ENCODE data around the gene PDE8A. TPM values are rescaled to one million over a fixed set of nuclear protein-coding genes. Genes with fewer than 3 reads are reported as not detected.

PDE8A gene
- total RNA-seq, 2 donors from 2014 or later = 63.3 to 85.3 TPM

GRCh38 chr15:85044251-85044853 lies 62.7 kb downstream of the PDE8A start:
- TF ChIP-seq CTCF (IDR thresholded peaks at IDR 0.05) = peak; percentile 46
- Histone ChIP-seq H3K9me3 (no peaks in the 10 kb centered on the region), H3K27ac (no peak overlapping the region), H3K9ac (ENCODE audit: low read depth in 2 of 2, low read length in 2 of 2) (no peak overlapping the region), H3K27me3 (no peaks in the 10 kb centered on the region), H3K4me3 (no peak overlapping the region), H3K4me1 (peaks cover 4% of the 10 kb centered on the region), H3K36me3 (no peaks in the 10 kb centered on the region)
- peak; percentile 75 for DNase-seq
- intact Hi-C loops (cut with DNase I) = no loop called here

DNA sequence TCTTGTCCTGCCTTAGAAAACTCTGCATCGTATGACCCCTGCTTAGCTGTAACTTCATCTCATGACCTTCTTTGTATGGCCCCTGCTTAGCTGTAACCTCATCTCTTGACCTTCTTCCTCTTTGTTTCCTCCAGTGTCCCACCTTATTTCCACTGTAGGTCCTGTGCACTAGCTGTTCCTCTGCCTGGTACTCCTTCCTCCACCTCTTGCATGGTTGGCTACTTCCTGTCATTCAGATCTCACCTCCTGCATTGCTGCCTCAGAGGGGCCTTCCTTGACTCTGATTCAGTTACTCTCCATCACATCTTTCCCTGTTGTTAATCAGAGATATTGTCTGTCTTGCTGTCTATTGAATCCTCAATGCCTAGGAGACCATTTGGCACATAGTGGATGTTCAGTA lies 63.2 kb downstream of the PDE8A start:
- Histone ChIP-seq H3K9me3 (no peaks in the 10 kb centered on the region), H3K27me3 (no peaks in the 10 kb centered on the region), H3K36me3 (no peaks in the 10 kb centered on the region), H3K4me3 (no peak overlapping the region), H3K9ac (ENCODE audit: low read depth in 2 of 2, low read length in 2 of 2) (no peak overlapping the region), H3K27ac (no peak overlapping the region), H3K4me1 (peaks cover 4% of the 10 kb centered on the region)
- no peak for DNase-seq
- intact Hi-C loops (cut with DNase I) = no loop called here
- no peak for TF ChIP-seq CTCF (IDR thresholded peaks at IDR 0.05)

DNA sequence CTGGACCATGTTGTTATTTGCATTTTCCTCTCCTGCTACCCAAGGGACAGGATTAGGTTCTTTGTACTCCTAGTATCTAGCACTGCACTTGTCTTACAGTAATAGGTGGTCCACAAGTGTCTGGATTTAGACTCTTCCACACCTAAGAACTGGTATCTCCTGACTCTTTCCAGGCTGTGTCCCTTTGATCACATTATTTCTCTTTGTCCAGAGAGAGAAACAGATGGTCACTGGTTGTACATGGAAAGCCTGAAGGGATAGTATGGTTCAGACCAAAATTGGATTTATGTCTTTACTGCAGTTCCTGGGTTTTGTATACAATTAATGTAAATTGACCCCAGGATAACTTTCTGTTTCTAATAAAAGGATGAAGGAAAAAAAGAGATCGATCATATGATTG lies 64.0 kb downstream of the PDE8A start:
- Histone ChIP-seq H3K9me3 (no peaks in the 10 kb centered on the region), H3K4me3 (no peak overlapping the region), H3K36me3 (no peaks in the 10 kb centered on the region), H3K4me1 (peaks cover 4% of the 10 kb centered on the region), H3K27ac (no peak overlapping the region), H3K9ac (ENCODE audit: low read depth in 2 of 2, low read length in 2 of 2) (no peak overlapping the region), H3K27me3 (no peaks in the 10 kb centered on the region)
- TF ChIP-seq CTCF (IDR thresholded peaks at IDR 0.05) = no peak
- no peak for DNase-seq
- intact Hi-C loops (cut with DNase I) = no loop called here

DNA sequence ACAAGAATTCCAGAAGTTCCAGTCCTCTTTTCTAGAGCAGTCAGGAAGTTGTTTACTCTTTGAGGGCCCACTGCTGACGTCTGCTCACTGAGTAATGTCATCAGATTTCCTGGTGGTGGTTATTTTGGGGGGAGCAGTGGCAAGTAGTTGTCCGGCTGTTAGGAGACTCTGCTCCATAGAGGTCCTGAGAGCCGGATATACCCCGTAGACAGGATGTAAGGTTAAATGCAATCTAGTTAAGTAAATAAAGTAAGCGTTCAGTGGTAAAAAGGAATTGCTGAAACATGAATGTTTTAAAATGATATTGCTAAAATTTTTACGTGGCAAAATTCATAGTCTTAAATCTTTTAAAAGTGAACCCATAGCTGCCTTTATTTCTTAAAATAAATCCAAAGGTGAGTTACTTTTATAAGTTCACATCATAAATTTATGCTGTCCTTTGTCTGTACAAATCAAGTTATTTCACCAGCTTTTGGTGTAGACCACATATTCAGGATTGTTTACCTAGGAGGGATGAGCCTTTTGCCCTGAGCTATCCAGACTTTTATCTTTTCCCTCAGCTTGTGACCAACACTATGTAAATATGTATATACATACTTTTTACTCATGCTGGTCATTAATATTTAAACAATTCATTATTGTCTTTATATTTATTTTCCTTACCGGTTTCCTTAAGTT lies 65.8 kb downstream of the PDE8A start:
- Histone ChIP-seq H3K9me3 (no peaks in the 10 kb centered on the region), H3K4me3 (no peak overlapping the region), H3K27me3 (no peaks in the 10 kb centered on the region), H3K36me3 (no peaks in the 10 kb centered on the region), H3K4me1 (peaks cover 4% of the 10 kb centered on the region), H3K27ac (no peak overlapping the region), H3K9ac (ENCODE audit: low read depth in 2 of 2, low read length in 2 of 2) (no peak overlapping the region)
- DNase-seq = no peak
- intact Hi-C loops (cut with DNase I) = no loop called here
- TF ChIP-seq CTCF (IDR thresholded peaks at IDR 0.05) = no peak

- no peak overlapping the region for H3K27ac ChIP-seq
- TF ChIP-seq CTCF (IDR thresholded peaks at IDR 0.05) = no peak
- no peak for DNase-seq
- no peaks in the 10 kb centered on the region for H3K9me3 ChIP-seq
- intact Hi-C loops (cut with DNase I) = no loop called here
- no peaks in the 10 kb centered on the region for H3K27me3 ChIP-seq
- H3K36me3 ChIP-seq = no peaks in the 10 kb centered on the region
- H3K4me3 ChIP-seq = no peak overlapping the region
- peaks cover 4% of the 10 kb centered on the region for H3K4me1 ChIP-seq
- H3K9ac ChIP-seq (ENCODE audit: low read depth in 2 of 2, low read length in 2 of 2) = no peak overlapping the region
Observed at GRCh38 chr15:85048430-85048829, 66.8 kb downstream of the PDE8A start.
